ENCODE data around the gene NXN. TPM values are rescaled to one million over a fixed set of nuclear protein-coding genes. Genes with fewer than 3 reads are reported as not detected.
"Not testable (repeated sequence)": the region's sequence is repeated elsewhere in the genome, so short reads cannot be mapped to it uniquely, and the experiment has no call there.

Gene NXN
- total RNA-seq, 1 donor from 2014 or later = 0.52 TPM

GRCh38 chr17:924306-924705 lies 55.3 kb downstream of the NXN start:
- intact Hi-C loops (cut with micrococcal nuclease) = not testable (repeated sequence)

- intact Hi-C loops (cut with micrococcal nuclease) = no loop called here
These were observed 55.9 kb downstream of the NXN start for GRCh38 chr17:923633-924032.

GRCh38 chr17:921161-921560 lies 58.4 kb downstream of the NXN start:
- intact Hi-C loops (cut with micrococcal nuclease) = no loop called here

GRCh38 chr17:920190-920589 lies 59.4 kb downstream of the NXN start:
- intact Hi-C loops (cut with micrococcal nuclease) = no loop called here

- intact Hi-C loops (cut with micrococcal nuclease) = no loop called here
These were observed 61.4 kb downstream of the NXN start for GRCh38 chr17:917941-918740.

- intact Hi-C loops (cut with micrococcal nuclease) = no loop called here
These were observed 62.2 kb downstream of the NXN start for GRCh38 chr17:917391-917811.

- intact Hi-C loops (cut with micrococcal nuclease) = no loop called here
These were observed 63.3 kb downstream of the NXN start for GRCh38 chr17:916315-916714.

GRCh38 chr17:915538-916201 lies 63.9 kb downstream of the NXN start:
- intact Hi-C loops (cut with micrococcal nuclease) = no loop called here

- intact Hi-C loops (cut with micrococcal nuclease) = no loop called here
These were observed 65.0 kb downstream of the NXN start for GRCh38 chr17:914561-914960.

- intact Hi-C loops (cut with micrococcal nuclease) = no loop called here
These were observed 66.4 kb downstream of the NXN start for GRCh38 chr17:913207-913606.

GRCh38 chr17:909642-910323 lies 69.8 kb downstream of the NXN start:
- intact Hi-C loops (cut with micrococcal nuclease) = no loop called here

GRCh38 chr17:907725-908124 lies 71.9 kb downstream of the NXN start:
- intact Hi-C loops (cut with micrococcal nuclease) = no loop called here

GRCh38 chr17:905708-906107 lies 73.9 kb downstream of the NXN start:
- intact Hi-C loops (cut with micrococcal nuclease) = not testable (repeated sequence)

GRCh38 chr17:903691-904481 lies 75.7 kb downstream of the NXN start:
- intact Hi-C loops (cut with micrococcal nuclease) = no loop called here

GRCh38 chr17:902463-902862 lies 77.1 kb downstream of the NXN start:
- intact Hi-C loops (cut with micrococcal nuclease) = no loop called here

GRCh38 chr17:901964-902363 lies 77.6 kb downstream of the NXN start:
- intact Hi-C loops (cut with micrococcal nuclease) = no loop called here

GRCh38 chr17:901191-901950 lies 78.2 kb downstream of the NXN start:
- intact Hi-C loops (cut with micrococcal nuclease) = no loop called here

GRCh38 chr17:900336-900934 lies 79.1 kb downstream of the NXN start:
- intact Hi-C loops (cut with micrococcal nuclease) = no loop called here

GRCh38 chr17:897970-898619 lies 81.5 kb downstream of the NXN start:
- intact Hi-C loops (cut with micrococcal nuclease) = no loop called here

Measured in T-helper 2 cell treated with Interferon-gamma antibody and Interleukin-4, amounts not matched to agents 100 ng/mL and 5 ng/mL, for 36 hours (primary cell).